ENCODE data around the gene RASA3. TPM values are rescaled to one million over a fixed set of nuclear protein-coding genes. Genes with fewer than 3 reads are reported as not detected.
A peak's percentile ranks its signal among the peaks of the same experiment; 100 is the strongest.

Gene RASA3
- total and polyA plus RNA-seq, 9 of the 15 experiments (the other 6 are each of a cell fraction or from before 2014, with no cell fraction given) = 0.72 to 25.3 (median 14.4) TPM

GRCh38 chr13:113938716-113939115 lies 193.7 kb downstream of the RASA3 start:
- no TSS peak for BruUV-seq (replicated peaks)
- Histone ChIP-seq H3K9me3 (replicated peaks; ENCODE audit: control insufficient read depth, insufficient read depth, low read depth, low read length) (no peaks in the 10 kb centered on the region), H3K4me1 (replicated peaks in 1 of 2; ENCODE audit: control insufficient read depth in 2 of 2, insufficient read depth in 2 of 2, low read length in 2 of 2) (peaks cover 0 to 17% of the 10 kb centered on the region in 2 experiments; a peak in 2 of 5 replicates), H3K4me2 (ENCODE audit: insufficient read depth, low read length) (no peak overlapping the region), H3K4me3 (no peak overlapping the region), H4K20me1 (replicated peaks; ENCODE audit: control insufficient read depth, insufficient read depth, low read length) (no peaks in the 10 kb centered on the region; the same call in 1 of the 2 replicates), H3K79me2 (ENCODE audit: control insufficient read depth, insufficient read depth, low read length) (no peaks in the 10 kb centered on the region), H3K27me3 (ENCODE audit: control insufficient read depth in 2 of 2, insufficient read depth in 2 of 2, low read length in 2 of 2) (peaks cover 43 to 88% of the 10 kb centered on the region in 2 experiments), H3K9ac (ENCODE audit: insufficient read depth in 1 of 2, low read depth in 2 of 2, low read length in 2 of 2) (no peak overlapping the region), H3K27ac (ENCODE audit: extremely low read depth, low read depth, low read length) (no peak overlapping the region), H3K9me1 (ENCODE audit: control insufficient read depth, insufficient read depth, low read length) (no peaks in the 10 kb centered on the region), H2AFZ (ENCODE audit: low read depth, low read length) (no peak overlapping the region), H3K36me3 (ENCODE audit: control insufficient read depth, insufficient read depth, low read length) (no peaks in the 10 kb centered on the region)
- intact Hi-C loops (cut with micrococcal nuclease) (no loop called here), in situ Hi-C loops (cut with MboI) (no loop called here)
- 14% methylated on average over 9 of the region's 11 CpGs for WGBS (ENCODE audit: insufficient coverage, low coverage, missing lambda C conversion rate)
- POLR2A ChIA-PET = interaction anchor here (0.9 kb wide), 1 partner anchor 12 kb away, joined by 3 read pairs; no protein-coding TSS in a partner anchor
- TF ChIP-seq CBFA2T3 (IDR thresholded peaks at IDR 0.05) = no peak
- TF ChIP-seq SMARCA5 (IDR thresholded peaks at IDR 0.05) = no peak
- TF ChIP-seq HEY1 (CRISPR knock-in tag; IDR thresholded peaks at IDR 0.05; ENCODE audit: borderline replicate concordance) = no peak
- no peak for FAIRE-seq
- ATAC-seq = no peak
- CTCF ChIA-PET (ENCODE audit: low intra/inter-chr PET ratio) = no interaction called here
- DNase-seq (ENCODE audit: extremely low read depth in 1 of 4, low spot score in 3 of 4) = no peak

- 6% methylated on average over 7 of the region's 7 CpGs for WGBS (ENCODE audit: insufficient coverage, low coverage, missing lambda C conversion rate)
- H2AFZ ChIP-seq (ENCODE audit: low read depth, low read length) = no peak overlapping the region
- H3K27ac ChIP-seq (ENCODE audit: extremely low read depth, low read depth, low read length) = no peak overlapping the region
- no peaks in the 10 kb centered on the region for H3K9me3 ChIP-seq (replicated peaks; ENCODE audit: control insufficient read depth, insufficient read depth, low read depth, low read length)
- in situ Hi-C loops (cut with MboI) (no loop called here), intact Hi-C loops (cut with micrococcal nuclease) (no loop called here)
- BruUV-seq (replicated peaks) = no TSS peak
- no peaks in the 10 kb centered on the region for H3K9me1 ChIP-seq (ENCODE audit: control insufficient read depth, insufficient read depth, low read length)
- no peak overlapping the region for H3K4me3 ChIP-seq
- DNase-seq (ENCODE audit: extremely low read depth in 1 of 4, low spot score in 3 of 4) (no peak), ATAC-seq (no peak), FAIRE-seq (no peak)
- ChIA-PET POLR2A (interaction anchor here (0.9 kb wide), 2 partner anchors 9 to 12 kb away, joined by 3 read pairs; no protein-coding TSS in a partner anchor), CTCF (ENCODE audit: low intra/inter-chr PET ratio) (no interaction called here)
- H3K9ac ChIP-seq (ENCODE audit: insufficient read depth in 1 of 2, low read depth in 2 of 2, low read length in 2 of 2) = no peak overlapping the region
- H3K4me2 ChIP-seq (ENCODE audit: insufficient read depth, low read length) = no peak overlapping the region
- no peaks in the 10 kb centered on the region for H3K79me2 ChIP-seq (ENCODE audit: control insufficient read depth, insufficient read depth, low read length)
- H3K36me3 ChIP-seq (ENCODE audit: control insufficient read depth, insufficient read depth, low read length) = no peaks in the 10 kb centered on the region
- no peak for TF ChIP-seq PURB (CRISPR knock-in tag; IDR thresholded peaks at IDR 0.05; ENCODE audit: low read depth)
- peak; percentile 75 for TF ChIP-seq ZNF263 (CRISPR knock-in tag; IDR thresholded peaks at IDR 0.05; ENCODE audit: borderline replicate concordance)
- no peaks in the 10 kb centered on the region; the same call in 1 of the 2 replicates for H4K20me1 ChIP-seq (replicated peaks; ENCODE audit: control insufficient read depth, insufficient read depth, low read length)
- H3K4me1 ChIP-seq (replicated peaks in 1 of 2; ENCODE audit: control insufficient read depth in 2 of 2, insufficient read depth in 2 of 2, low read length in 2 of 2) = peaks cover 0 to 17% of the 10 kb centered on the region in 2 experiments; a peak in 2 of 5 replicates
- peaks cover 43 to 91% of the 10 kb centered on the region in 2 experiments for H3K27me3 ChIP-seq (ENCODE audit: control insufficient read depth in 2 of 2, insufficient read depth in 2 of 2, low read length in 2 of 2)
Observed at GRCh38 chr13:113938246-113938645, 194.2 kb downstream of the RASA3 start.

Data from K562 (cell line).